HG03135 (cell line): ENCODE data around the gene DCC.
"Not testable (repeated sequence)": the region's sequence is repeated elsewhere in the genome, so short reads cannot be mapped to it uniquely, and the experiment has no call there.

ENCODE experiments used
- ATAC-seq: cut with Tn5 transposase; IDR thresholded peaks from one replicate; pipeline ENCODE4 v1.9.1; 2021; ENCODE audit warnings: mild to moderate bottlenecking, moderate library complexity; ENCODE audit not compliant: unreplicated experiment

DCC gene

DNA sequence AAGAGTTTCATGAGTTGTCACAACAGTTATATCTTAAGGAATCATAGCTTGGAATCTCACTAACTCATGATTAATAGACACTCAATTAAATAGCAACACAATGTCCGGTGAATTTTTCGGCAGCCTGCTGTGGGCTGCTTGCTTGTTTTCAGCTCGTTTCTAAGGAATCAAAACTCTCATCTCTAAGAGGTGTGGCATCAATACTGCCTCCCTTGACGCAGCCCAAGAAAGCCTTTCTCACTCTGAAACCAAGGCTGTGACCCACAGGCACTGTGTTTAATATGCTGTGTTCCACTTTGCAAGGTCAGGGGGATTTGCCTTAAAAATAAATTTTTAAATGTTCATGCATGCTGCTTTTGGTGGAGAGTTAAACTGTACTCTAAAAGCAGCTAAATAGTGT is 5.4 kb downstream of the DCC start:
- ATAC-seq: no peak

DNA sequence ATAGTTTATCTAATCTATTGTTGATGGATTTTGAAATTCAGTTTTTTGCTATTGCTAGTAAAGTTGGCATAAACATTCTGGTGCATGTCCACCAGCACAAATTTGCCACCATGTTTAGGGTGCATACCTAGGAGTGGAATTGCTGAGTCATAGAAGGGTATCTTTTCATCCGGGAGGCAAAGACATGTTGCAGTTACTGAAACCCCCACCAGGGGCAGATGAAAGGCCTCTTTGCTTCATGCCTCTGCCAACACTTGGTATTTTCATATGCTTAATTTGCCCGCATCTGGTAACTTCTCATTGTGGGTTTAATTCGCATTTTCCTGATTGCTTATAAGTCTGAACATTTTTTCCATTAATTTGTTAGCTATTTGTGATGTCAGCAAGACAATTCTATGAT is 8.2 kb downstream of the DCC start:
- ATAC-seq: no peak

DNA sequence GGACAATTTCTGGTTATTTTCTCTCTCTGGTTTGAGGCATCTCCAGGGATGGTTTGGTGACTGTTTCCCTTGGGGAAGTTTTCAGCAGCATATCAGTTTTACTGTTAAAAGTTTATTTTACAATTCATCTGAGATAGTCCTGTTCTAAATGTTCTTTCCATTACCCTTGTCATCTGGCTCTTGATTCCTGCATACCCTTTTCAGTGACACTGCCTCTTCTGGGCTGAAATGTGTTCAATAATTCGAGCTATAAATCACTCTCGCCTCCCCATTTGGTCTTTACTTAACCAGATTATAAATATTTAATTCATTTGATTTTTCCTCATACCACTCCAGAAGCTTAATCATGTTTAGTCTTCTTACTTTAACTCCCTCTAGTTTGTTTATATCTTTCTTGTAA is 9.5 kb downstream of the DCC start:
- no peak for ATAC-seq

DNA sequence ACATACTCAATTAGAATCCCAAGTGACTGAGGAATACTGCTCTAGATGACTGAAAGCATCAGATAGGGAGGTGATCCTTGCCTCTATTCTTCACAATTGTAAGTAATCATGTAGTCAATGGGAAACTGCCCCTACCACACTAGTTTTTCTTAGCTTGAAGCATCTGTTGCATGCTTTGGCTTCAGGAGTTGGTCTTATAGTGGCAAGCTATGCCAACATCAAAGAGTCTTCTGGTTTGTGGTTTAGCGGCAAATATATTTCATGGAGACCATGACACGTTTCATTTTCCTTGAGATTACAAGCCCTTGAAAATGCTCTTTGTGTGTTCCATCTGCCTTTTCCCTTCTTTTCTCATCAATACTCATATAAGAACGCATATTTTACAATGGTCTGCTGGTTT is 12.9 kb downstream of the DCC start:
- no peak for ATAC-seq

DNA sequence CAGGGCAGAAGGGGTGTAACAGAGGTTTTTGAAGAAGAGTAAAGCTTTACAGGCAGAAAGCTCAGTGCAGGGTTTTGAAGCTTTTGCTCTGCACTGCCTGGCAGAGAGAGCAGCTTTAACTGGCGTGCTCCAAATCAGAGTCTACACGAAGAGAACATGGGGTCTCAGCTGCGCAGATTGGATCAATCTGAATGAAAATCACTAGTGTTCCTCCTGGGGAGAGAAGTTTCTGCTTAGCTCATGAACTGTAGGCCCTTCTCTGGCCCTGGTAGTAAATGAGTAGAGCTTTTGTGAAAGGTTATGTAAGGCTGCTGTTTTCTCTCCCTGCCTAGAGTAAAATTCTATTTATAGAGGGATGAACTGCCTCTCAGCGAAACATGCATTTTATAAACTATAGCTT is 13.6 kb downstream of the DCC start:
- no peak for ATAC-seq

DNA sequence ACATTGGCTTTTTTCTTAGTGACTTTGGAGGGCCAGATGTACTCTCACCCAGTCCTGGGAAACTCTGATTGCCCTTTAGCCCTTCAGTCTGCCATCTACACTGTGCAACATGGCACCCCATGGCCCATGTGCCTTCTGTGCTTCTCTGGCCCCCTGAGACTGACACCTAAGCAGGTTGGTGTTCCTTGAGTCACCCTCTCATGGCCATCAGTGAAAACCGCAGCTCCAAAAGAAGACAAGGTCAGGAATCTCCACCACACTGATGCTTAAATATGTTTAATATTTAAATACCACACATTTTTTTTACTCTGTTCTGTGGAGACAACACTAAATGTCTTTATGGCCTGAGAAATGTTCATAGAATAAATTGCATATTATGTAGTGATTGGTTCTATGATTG is 23.9 kb downstream of the DCC start:
- ATAC-seq: no peak

- not testable (repeated sequence) for ATAC-seq
Measured at GRCh38 chr18:52366851-52367250, 26.9 kb downstream of the DCC start.

DNA sequence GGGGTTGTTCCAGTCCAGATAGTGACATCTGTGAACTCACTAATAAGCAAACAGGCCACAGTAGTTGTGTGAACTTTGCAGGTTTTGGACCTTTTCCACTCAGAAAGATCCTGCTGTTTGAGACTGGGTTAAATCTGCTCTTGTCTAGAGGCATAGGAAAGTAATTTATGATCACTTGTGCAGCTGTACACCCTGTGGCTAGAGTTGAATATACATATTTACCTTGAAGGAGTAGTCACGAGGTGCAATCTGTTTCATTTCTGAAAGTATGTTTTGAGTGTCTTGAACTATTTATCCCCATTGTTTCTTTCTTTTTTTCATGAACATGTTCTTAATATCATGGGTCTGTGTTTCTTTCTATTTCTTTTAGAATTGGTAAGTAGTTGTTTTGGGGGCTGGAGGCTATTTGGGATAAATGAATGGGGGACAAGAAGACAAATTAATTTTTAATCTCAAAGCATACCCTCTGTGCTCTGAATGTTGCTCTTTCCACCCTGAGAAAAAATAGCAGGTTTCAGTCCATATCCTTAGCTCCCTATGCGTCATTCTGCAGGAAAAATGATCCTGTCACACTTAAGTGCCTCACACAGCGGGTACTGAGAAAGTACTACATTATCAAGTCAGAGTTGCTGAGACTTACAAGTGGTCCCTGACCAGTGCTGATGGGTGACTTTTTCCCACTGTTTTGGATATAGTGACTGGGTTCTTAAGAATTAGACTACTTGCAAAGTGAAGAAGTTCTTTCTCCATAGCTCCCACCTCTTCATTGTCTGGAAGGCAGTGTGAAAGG is 28.2 kb downstream of the DCC start:
- no peak for ATAC-seq

DNA sequence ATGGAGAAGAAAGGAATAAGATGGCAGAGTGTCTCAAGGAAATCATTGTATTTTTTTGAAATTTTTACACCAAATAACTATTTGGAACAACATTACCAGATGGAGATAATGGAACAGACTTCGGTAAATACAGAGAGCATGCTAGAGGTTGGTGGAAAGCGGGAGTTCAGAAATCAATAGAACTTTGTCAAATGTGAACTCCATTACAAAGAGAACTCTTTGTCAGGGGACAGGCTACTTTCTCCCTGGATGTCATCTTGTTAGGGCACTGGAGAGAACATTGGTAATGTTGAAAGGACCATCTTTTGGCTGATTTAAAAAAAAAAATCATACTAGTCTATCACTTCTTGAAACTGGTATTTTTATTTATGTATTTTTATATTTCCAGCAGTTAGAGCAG is 30.8 kb downstream of the DCC start:
- ATAC-seq: no peak

- ATAC-seq: no peak
Measured at GRCh38 chr18:52376104-52376503, 36.1 kb downstream of the DCC start.

- ATAC-seq: no peak
Measured at GRCh38 chr18:52377094-52377493, 37.1 kb downstream of the DCC start.

DNA sequence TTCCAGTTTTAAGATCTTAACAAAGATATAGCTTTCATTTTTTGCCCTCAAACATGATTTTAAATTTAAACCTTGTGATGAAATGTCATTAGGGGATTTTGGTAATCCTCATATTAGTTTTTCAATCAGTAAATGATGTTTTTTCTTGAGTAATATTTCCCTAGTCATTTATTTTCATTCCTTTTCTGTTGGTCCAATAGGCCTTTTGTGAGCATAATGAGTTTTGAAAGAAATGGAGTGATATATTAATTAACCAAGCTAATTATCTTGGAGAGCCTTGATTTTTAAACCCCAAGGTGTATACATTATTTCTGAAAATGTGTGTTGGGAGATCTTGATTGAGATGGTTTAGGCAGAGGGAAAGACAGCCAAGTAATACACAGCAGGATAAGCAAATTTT is 46.3 kb downstream of the DCC start:
- ATAC-seq: no peak

DNA sequence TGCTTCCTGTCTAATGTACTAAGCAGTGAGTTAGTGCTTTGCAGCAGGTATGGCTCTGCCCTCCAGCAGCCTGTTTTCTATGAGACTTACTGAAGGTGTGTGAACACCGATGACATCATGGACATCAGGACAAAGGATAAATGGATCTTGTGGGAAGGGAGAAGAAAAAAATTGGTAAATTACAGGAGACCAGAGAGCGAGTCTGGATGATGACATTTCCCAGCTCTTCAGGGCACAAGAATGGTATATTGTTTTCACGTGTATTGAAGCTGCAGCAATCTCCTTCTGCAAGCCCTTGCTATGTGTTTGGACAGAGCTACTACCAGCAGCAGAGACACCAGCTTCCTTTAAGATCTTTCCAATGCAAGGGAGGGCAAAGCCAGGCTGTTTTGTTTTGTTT is 47.2 kb downstream of the DCC start:
- ATAC-seq: no peak

- ATAC-seq: no peak
Measured at GRCh38 chr18:52391810-52392559, 52.0 kb downstream of the DCC start.

DNA sequence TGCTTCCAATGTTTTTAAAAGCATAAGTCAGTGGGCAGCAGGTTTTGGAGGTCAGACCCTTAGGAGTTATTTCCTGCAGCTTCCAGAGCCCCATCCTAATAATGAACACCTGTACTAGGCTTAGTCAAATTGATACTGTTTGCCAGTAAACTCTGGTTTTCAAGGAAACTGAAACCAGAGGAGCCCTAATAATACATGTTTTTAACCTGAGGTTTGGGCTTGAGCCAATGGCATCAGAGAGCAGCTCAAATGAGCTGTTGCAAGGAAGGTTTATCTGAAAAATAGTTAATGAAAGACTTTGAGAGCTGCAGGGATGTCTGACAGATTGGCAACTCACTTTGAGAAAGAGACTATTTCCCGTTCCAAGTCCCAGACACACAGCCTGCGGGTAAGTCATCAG is 54.6 kb downstream of the DCC start:
- ATAC-seq: peak; percentile 69

GRCh38 chr18:52395146-52395852 is 55.3 kb downstream of the DCC start:
- peak; percentile 49 for ATAC-seq

- no peak for ATAC-seq
Measured at GRCh38 chr18:52401236-52401635, 61.2 kb downstream of the DCC start.

- no peak for ATAC-seq
Measured at GRCh38 chr18:52402814-52403213, 62.8 kb downstream of the DCC start.

DNA sequence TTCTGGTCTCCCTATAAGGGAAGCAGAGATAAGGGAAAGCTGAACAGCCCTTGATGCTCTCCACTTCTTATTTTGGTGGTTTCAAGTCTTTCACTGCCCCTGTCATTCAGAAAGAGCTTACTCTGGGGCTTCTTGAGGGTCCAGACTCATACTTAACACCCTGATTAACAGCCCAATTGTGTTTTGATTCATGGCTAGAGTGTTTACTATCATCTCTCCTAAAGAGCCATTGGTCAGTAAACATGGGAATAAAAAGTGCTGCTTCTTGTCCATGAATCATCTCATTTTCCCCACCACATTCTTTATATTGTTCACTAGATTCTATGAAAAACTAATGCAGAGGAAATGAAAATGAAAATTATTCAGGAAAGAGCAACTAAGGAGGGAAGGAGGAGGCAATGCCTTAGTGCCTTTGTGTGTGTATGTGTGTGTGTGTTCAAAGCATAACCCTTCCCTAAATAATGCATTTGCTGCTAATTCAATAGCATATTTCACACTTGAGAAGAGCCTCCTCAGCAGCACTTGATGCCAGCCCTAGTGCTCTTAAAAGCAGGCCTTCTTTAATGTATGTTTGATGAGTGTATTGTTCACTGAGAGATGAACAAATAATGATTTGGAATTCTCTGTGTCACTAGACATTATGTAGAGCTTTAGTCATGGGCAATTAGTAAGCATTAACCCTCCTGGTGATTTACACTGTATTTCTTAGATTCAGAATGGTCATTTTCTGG is 63.5 kb downstream of the DCC start:
- no peak for ATAC-seq

DNA sequence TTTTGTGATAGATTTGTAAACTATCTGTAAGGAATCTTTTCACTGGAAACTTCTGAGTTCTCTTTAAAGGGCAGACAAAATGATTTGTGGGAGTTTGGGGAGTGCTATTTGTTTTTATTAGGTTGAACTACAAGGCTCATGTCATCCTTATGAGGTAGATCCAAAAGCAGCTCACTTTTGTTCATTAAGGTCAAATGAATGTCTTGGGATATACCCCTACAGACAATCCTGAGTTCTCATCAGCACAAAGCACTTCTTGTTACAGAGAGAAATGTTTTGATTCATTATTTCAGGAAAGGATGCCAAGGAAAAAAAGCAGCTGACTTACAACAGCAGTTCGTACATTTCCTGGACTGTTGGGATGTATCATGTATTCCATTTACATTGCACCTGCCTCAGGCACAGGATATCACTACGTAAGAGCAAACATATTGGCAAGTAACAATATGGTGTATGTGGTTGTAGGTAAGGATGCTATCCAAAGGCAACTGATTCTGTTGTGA is 68.9 kb downstream of the DCC start:
- no peak for ATAC-seq

- ATAC-seq: peak; percentile 98
Measured at GRCh38 chr18:52409727-52410126, 69.7 kb downstream of the DCC start.
